Raji (cell line): Measurements from ENCODE around the gene PMPCA.

ENCODE experiments used
- POLR2A ChIP-seq: IDR thresholded peaks from 2 replicates; pipeline ENCODE4 v1.6.1; 2011; ENCODE audit warnings: low read depth, low read length, control low read depth; ENCODE audit not compliant: insufficient read depth

PMPCA gene

DNA sequence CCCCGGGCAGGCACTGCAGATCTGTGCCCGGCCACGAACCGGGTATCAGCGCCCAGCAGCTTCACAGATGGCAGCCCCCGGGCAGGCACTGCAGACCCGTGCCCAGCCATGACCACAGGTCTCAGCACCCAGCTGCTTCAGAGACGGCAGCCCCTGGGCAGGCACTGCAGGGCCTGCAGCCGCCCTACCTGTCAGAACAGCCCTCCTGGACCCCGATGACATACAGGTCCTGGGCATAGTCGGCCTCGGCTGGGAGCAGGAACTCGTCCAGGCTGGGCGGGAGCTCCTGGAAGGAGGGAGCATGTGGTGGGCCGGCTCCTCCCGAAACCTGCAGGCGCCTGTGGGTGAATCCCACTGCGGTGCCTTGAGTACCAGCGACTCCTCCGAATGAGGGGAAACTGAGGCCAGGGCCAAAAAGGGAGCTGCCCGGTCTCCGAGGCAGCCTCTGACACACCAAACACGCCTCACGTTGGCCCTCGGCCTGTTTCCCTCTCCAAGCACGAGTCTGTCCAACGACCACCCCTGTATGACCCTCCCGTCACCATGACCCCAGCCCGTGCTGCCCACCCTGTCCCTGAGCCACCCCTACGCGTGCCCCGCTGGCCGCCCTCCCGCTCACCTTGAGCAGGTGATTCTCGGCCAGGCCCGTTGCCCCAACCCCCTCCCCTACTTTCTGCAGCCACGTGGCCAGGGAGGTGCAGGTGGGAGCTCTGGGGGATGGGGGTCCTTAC is 23.6 kb downstream of the PMPCA start:
- TF ChIP-seq POLR2A = no peak

DNA sequence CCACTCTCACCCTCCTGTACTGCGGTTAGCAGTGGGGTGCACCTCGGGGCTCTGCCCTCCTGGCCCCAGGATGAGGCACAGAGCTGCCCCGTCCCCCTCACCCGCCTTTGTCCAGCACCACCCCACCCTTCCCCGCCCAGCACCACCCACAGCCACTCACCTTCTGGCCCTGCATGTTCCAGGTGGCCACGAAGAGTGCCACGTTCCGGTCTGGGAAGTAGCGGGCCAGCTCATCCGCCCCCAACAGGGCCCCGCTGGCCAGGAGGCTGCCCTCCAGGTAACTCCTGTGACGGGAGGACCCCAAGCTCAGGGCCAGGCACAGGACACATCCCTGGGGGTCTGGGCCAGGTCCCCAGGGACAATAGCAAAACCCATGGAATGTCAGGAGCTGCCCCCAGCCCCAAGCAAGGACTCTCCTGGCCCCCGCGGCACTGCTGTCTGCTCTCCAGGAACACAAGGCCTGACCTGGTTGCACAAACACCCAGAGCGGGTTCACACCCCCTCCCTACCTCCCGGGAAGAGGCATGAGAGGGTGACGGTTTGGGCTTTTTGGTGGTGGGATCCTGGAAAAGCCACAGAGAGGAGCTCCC is 24.2 kb downstream of the PMPCA start:
- no peak for TF ChIP-seq POLR2A

DNA sequence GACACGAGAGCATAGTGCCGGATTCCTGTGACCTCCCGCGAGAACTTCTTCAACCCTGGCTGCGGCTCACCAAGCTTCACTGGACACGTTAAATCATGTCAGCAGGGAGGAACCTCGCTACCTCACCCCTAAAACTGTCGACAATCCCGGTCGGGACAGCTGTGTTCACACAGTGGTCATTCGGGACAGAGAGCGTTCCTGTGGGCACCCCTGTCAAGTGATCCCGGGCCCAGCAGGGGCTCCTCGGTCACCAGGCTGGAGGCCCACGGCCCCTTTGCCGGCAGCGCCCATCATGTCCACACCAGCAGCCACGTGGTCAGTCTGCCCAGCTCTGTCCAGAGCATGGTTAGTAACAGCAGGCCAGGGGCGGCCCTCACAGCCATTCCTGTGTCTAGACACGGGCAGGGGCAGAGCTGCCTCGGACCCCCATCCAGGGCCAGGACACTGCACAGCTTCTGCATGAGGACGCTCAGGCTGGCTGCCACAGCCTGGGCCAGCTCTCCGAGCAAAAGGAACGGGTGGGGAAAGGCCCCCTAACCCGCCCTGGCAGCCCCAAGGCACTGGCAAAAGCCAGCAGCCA is 25.7 kb downstream of the PMPCA start:
- TF ChIP-seq POLR2A = no peak

DNA sequence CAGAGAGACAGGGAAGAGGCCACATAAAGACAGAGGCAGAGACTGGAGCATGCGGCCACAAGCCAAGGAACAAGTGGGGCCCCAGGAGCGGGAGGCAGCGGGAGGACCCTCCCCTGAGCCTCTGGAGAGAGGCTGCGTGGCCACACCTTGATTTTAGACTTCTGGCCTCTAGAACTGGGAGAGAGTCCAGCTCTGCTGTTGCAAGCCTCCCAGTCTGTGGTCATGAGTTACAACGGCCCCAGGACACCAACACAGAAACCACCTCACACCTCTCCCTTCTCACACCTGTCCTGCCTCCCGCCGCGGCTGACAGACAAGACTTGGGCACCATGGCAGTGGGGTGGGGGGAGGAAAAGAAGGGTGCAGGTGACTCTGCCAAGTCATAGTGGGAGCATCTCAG is 27.0 kb downstream of the PMPCA start:
- TF ChIP-seq POLR2A = no peak

DNA sequence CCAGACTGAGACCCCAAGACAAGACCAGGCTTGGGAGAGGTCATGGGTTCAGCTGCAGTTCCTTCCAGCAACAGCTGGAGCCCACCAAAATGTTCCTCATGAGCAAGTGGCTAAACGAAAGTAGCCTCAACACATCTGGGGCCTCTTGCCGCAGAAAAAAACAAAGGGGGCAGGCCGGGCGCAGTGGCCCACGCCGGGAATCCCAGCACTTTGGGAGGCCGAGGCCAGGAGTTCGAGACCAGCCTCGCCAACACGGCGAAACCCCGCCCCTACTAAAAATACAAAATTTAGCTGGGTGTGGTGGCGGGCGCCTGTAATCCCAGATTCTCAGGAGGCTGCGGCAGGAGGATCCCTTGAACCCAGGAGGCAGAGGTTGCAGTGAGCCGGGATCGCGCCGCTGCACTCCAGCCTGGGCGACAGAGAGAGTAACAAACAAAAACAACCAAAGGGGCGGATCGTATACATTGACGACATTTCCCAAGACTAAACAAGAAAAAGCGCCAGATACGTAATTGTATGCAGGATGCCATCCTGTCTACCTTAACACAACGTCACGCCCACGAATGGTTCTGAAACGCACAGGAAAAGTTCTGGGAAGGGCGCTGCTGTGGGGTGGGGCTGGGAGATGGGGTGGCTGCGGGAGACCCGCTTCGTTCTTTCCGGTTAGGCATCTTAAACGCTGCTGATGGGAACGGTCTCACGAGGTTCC is 27.5 kb downstream of the PMPCA start:
- no peak for TF ChIP-seq POLR2A

DNA sequence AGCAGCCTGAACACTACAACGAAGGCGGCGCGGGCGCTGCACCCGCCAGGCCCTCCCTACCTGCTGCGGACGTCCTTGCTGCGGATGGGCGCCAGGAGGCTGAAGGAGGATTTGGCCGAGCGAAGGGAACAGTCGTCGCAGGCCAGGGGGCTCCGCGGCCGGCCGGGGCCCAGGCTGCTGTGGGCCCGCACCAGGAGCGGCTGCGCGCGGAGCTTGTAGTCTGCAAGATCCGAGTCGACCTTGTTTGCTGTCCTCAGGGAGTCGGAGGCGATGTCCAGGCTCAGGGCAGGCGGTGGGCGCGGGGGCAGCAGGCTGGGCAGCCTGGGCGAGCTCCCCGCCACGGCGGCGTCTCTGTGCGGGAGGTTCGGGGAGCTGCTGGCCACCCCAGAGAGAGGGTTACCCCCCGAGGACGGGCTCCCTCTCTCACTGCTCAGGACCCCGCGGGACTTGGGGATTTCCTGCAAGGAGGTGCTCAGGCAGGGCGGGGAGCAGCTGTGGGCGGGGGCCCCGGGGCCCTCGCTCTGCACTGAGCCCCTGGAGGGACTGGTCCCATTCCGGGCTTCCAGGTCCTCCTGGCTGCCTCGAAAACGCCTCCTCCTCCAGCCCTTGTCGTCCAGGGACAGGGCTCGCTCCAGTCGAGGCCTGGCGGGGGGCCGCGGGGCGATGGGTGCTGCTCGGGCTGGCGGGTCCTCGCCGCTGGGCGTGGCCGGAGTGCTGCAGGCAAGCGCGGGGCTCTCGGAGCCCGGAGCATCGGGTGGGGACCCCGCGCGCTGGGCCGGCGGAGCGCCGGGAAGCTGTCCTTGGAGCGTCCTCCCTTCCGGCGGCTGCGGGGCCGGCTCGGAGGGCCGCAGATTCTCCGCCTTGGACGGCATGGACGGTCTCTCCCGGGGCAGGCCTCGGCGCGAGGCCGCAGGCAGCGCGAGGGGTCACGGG is 28.4 kb downstream of the PMPCA start:
- no peak; the same call in 1 of the 2 replicates for TF ChIP-seq POLR2A

DNA sequence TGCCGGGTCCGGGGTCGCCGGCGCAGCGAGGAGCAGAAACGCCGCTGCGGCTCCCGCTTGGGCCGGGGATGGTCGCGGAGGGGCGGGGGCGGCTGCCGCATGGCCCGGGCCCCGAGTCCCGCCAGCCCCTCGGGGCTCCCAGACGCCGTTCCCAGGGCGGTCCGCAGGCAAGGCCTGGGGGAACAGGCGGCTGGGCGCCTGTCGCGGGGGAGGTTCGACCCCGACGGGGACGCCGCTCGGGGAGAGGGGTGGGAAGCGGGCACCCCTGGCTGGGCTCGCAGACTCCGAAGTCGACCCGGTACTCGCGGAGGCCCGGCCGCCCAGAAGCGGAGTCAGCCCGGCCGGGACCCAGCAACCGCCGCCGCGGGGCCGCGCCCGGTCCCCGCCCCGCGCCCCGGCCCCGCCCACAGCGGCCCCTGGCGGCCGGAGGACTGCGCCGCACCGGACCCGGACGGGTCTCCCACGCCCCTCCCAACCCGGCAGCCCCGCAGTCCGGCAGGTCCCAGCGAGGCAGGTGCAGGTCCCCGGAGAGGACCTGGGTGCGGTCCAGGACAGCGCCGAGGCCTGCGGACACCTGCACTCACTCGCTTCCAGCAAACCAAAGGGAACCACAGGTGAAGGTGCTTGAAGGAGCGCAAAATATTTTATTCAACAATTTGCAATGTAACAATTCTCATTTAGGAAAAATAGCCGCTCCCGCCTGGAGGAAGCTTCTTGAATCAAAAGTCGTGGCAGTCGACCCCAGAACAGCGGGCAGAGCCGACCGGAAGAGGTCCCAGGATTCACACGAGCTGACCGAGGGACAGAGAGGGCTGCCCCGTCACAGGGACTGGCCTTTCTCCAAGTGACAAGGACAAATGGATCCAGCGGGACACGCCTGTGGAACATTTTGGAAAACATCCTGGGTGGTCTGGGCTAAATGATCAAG is 29.3 kb downstream of the PMPCA start, which contains the start of gene INPP5E:
TSS of gene INPP5E (minus strand) at position 365 of the 928 bp plus-strand sequence. CDS start 426 bp downstream, outside the sequence.
- TF ChIP-seq POLR2A = peak; percentile 67

DNA sequence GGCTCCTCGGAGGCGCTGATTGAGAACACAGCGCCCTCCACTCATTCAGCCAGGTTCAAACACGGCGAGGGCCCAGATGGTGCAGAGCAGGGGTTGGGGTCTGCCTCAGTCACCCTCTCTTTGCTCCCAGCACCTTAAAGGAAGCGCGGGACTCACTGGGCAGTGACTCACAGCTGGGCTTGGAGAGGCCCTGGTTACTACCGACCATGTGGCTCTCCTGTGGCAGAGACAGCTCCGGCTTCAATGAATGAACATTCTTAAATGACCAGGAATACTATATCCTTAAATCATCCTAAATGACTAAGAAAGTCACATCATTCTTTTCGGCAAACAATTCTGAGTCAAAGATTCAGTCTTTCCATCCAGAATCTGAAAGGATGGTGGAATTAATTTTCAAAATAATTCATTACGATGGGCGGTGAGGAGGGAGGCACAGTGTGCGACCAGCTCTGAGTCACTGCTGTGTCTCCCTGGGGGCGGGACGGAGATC is 30.8 kb downstream of the PMPCA start:
- no peak for TF ChIP-seq POLR2A

DNA sequence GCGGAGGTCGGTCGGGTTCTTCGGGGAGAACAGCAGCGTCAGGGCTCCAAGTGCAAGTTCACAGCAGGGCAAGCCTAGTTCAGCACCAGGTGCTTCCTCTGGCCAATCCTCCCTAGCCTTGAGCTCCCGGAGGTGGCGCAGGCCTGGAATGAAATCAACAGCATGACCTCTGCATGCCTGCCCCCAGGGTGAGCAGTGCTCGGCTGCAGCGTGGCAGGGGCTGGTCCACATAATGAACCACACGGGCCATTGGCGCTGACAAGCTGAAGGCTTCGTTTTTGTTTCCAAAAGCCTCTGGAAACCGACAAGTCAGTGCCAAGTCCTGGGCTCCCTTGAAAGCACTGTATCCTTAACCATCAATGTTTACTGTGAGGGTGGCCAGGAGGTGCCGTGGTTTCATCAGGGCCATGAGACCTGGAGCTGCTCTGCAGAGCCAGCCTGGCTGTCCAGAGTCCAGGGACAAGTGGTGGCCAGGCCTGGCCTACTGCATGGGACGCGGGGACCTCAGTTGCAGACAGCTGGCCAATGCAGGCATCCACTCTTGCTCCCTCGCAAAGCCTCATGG is 31.3 kb downstream of the PMPCA start:
- no peak for TF ChIP-seq POLR2A

DNA sequence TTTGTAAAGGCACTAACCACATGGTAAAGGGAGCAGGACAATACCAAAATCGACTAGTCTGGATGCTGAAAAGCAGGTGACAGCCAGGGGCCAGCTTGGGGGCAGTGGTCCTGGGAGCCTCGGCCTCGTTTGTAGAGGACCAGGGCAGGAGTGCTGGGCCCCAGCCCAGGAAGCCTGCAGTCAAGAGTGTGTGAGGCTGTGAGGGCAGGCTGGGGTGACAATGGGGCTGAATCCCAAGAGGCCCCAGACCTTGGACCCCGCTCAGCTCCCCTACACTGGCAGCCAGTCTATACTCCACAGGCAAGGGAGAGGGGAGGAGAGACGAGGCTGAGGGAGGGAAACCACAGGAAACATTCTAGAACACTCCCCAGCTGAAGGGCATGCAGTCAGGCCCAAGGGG is 31.8 kb downstream of the PMPCA start:
- no peak for TF ChIP-seq POLR2A

DNA sequence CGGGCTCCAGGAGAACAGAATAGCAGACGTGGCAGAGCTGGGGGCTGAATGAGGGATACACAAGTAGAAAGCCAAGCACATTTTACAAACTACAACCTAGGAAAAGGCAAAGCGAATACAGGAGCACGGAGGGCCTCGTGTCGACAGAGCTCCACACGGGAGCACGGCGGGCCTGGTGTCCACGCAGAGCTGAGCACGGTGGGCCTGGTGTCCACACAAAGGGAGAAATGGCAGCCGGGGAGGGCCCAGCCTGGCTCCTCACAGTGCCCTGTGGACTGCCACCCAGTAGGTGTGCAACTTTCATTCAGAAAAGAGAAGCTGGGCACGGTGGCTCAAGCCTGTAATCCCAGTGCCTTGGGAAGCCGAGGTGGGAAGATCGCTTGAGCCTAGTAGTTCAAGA is 32.6 kb downstream of the PMPCA start:
- no peak for TF ChIP-seq POLR2A

DNA sequence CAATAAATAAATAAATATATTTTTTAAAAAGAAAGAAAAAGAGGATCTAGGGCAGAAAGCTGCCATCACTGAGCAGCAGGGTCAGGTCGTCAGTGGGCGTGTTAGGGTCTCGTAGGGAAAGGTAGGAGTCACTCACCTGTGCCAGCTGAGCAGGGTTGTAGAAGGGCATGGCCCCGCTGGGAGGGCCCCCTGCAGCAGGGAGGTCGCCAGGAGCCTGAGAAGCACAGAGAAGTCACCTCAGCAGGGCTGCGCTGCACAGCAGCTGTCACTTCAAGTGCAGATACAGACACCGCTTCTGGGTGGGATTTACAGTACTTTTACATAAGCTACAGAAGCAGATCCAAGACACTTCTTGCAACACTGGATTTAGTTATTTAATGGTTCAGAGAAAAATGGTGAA is 33.2 kb downstream of the PMPCA start:
- no peak for TF ChIP-seq POLR2A

DNA sequence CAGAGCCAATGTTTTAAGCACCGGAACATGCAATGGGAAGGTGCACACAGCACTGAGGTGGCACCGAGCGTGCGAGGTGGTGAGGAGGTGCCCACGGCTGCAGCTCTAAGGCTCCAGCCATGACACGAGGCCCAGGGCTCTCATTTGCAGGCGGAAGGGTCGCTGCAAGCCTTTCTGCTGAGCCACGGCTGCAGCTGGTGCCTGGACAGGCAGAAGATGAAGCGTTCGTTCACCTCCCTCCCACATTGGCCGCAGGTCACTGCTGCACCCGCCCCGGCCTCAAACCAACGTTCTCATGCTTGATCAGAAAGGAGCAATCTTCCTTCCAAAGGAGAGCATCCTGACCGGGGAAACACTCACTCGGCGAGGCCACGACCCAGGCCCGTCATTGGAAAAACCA is 33.6 kb downstream of the PMPCA start:
- TF ChIP-seq POLR2A = no peak
